HCT116 (cell line): ENCODE results near the gene ITPRIPL1. TPM values are rescaled to one million over a fixed set of nuclear protein-coding genes. Genes with fewer than 3 reads are reported as not detected.

Source experiments
- ATAC-seq: fragments of 200-7000 bp; cut with Tn5 transposase; 2 replicates; pipeline ENCODE4 v1.9.1; 2020; ENCODE audit warnings: mild to moderate bottlenecking, moderate library complexity
- BruUV-seq: library from RNA; stranded (reverse); fragments of 400-500 nt; replicated peaks from 2 replicates; lab custom pipeline; 2021; lab: Mats Ljungman, UMichigan
- CTCF ChIA-PET: fragments of 300-600 bp; sonication (Branson Sonifier 250); formaldehyde crosslinking; loops from one replicate; lab custom pipeline; 2021; ENCODE audit warnings: antibody characterized with exemption; lab: Charles Lee
- POLR2A ChIA-PET: fragments of 300-600, 350-600 bp; sonication (Branson Sonifier 250); formaldehyde crosslinking; loops from one replicate; lab custom pipeline; 2021; ENCODE audit warnings: antibody characterized with exemption; lab: Charles Lee
- RAD21 ChIA-PET, 2 experiments: fragments of 300-600 bp; sonication (Branson Sonifier 250); formaldehyde crosslinking; loops; one replicate each; lab custom pipeline; 2023; ENCODE audit warnings: low total read pairs in 2 of 2; ENCODE audit not compliant: uncharacterized antibody in 2 of 2, unreplicated experiment in 2 of 2, low non-redundant PET in 1 of 2; lab: Charles Lee
- DNase-seq: peaks from one replicate; pipeline ENCODE4 v3.0.0-alpha.2; 2010; ENCODE audit warnings: low read depth, low spot score
- H2AFZ ChIP-seq: fragments of 200-600 bp; shearing (Covaris generic), sonication (generic); 2 replicates; pipeline ENCODE4 v1.6.1; 2017; ENCODE audit warnings: low read depth, mixed run types, mixed read lengths, antibody characterized with exemption, low read length; ENCODE audit not compliant: poor library complexity, severe bottlenecking
- H3K27ac ChIP-seq: 2 replicates; pipeline ENCODE4 v1.5.1; 2012; ENCODE audit warnings: low read depth, low read length
- H3K27me3 ChIP-seq: fragments of 200-600 bp; sonication (generic); 2 replicates; pipeline ENCODE4 v1.6.1; 2016; ENCODE audit warnings: mixed run types, low read length, mixed read lengths; ENCODE audit not compliant: insufficient read depth
- H3K36me3 ChIP-seq, 2 experiments: fragments of 200-500 bp in 1 of 2; fragments of 200-600 bp in 1 of 2; sonication (Bioruptor generic) in 1 of 2; sonication (generic) in 1 of 2; 2 replicates each; pipeline versions ENCODE4 v1.5.1 to v1.6.1; 2014 to 2016; ENCODE audit warnings: low read length in 2 of 2, inconsistent platforms in 1 of 2, mixed read lengths in 1 of 2, mixed run types in 1 of 2; ENCODE audit not compliant: insufficient read depth in 2 of 2, control insufficient read depth in 1 of 2
- H3K4me1 ChIP-seq, 2 experiments: fragments of 200-600 bp in 1 of 2; sonication (generic) in 1 of 2; 2 replicates each; pipeline versions ENCODE4 v1.5.1 to v1.6.1; 2012 to 2017; ENCODE audit warnings: low read length in 2 of 2, inconsistent platforms in 1 of 2, mild to moderate bottlenecking in 1 of 2, mixed read lengths in 1 of 2, mixed run types in 1 of 2, moderate library complexity in 1 of 2; ENCODE audit not compliant: insufficient read depth in 2 of 2, control insufficient read depth in 1 of 2
- H3K4me2 ChIP-seq: fragments of 200-600 bp; sonication (generic); 2 replicates; pipeline ENCODE4 v1.6.1; 2017; ENCODE audit warnings: mixed run types, low read length, mixed read lengths
- H3K4me3 ChIP-seq, 2 experiments: fragments of 200-600 bp in 1 of 2; sonication (generic) in 1 of 2; replicated peaks in 1 of 2; 2 replicates each; pipeline ENCODE4 v1.5.1; 2011 to 2016; ENCODE audit warnings: low read length in 2 of 2, control low read depth in 1 of 2, low read depth in 1 of 2, mild to moderate bottlenecking in 1 of 2, mixed read lengths in 1 of 2, mixed run types in 1 of 2
- H3K79me2 ChIP-seq: fragments of 200-600 bp; sonication (generic); 2 replicates; pipeline ENCODE4 v1.6.1; 2017; ENCODE audit warnings: mild to moderate bottlenecking, mixed run types, low read length, moderate library complexity, mixed read lengths; ENCODE audit not compliant: insufficient read depth
- H3K9ac ChIP-seq: fragments of 200-600 bp; sonication (generic); 2 replicates; pipeline ENCODE4 v1.6.1; 2016; ENCODE audit warnings: low read length, mixed read lengths
- H3K9me2 ChIP-seq: fragments of 200-600 bp; sonication (generic), shearing (Covaris generic); 2 replicates; pipeline ENCODE4 v1.6.1; 2017; ENCODE audit warnings: mixed run types, mild to moderate bottlenecking, moderate library complexity; ENCODE audit not compliant: insufficient read depth
- H3K9me3 ChIP-seq, 2 experiments: fragments of 200-500 bp in 1 of 2; fragments of 200-600 bp in 1 of 2; sonication (Bioruptor generic) in 1 of 2; sonication (generic) in 1 of 2; 2 replicates each; pipeline ENCODE4 v1.6.1; 2014 to 2017; ENCODE audit warnings: low read length in 2 of 2, mixed read lengths in 2 of 2, inconsistent platforms in 1 of 2, low read depth in 1 of 2, mild to moderate bottlenecking in 1 of 2, mixed run types in 1 of 2, moderate library complexity in 1 of 2; ENCODE audit not compliant: control insufficient read depth in 1 of 2, insufficient read depth in 1 of 2
- H4K20me1 ChIP-seq: fragments of 200-600 bp; sonication (generic), shearing (Covaris generic); 2 replicates; pipeline ENCODE4 v1.6.1; 2017; ENCODE audit warnings: mixed run types, mild to moderate bottlenecking, moderate library complexity; ENCODE audit not compliant: insufficient read depth
- ATF3 ChIP-seq: IDR thresholded peaks from 2 replicates; pipeline ENCODE4 v1.6.1; 2012
- CBX3 ChIP-seq: IDR thresholded peaks from 2 replicates; pipeline ENCODE4 v1.6.1; 2012; ENCODE audit warnings: low read depth
- EGR1 ChIP-seq: IDR thresholded peaks from 2 replicates; pipeline ENCODE4 v1.6.1; 2012; ENCODE audit warnings: low read depth
- EZH2 ChIP-seq: fragments of 200-600 bp; sonication (generic); IDR thresholded peaks from 2 replicates; pipeline ENCODE4 v1.6.1; 2017; ENCODE audit warnings: antibody characterized with exemption, mixed run types
- JUND ChIP-seq: IDR thresholded peaks from 2 replicates; pipeline ENCODE4 v1.6.1; 2012
- POLR2A ChIP-seq: IDR thresholded peaks from 2 replicates; pipeline ENCODE4 v1.7.0; 2011; ENCODE audit warnings: borderline replicate concordance; ENCODE audit not compliant: insufficient read depth, insufficient read length; ENCODE audit errors: extremely low read depth
- POLR2AphosphoS5 ChIP-seq: IDR thresholded peaks from 2 replicates; pipeline ENCODE4 v1.6.1; 2011; ENCODE audit warnings: mild to moderate bottlenecking, low read depth, low read length, moderate library complexity
- SIN3A ChIP-seq: IDR thresholded peaks from 2 replicates; pipeline ENCODE4 v1.6.1; 2012; ENCODE audit warnings: low read depth
- SP1 ChIP-seq: IDR thresholded peaks from 2 replicates; pipeline ENCODE4 v1.6.1; 2012; ENCODE audit warnings: low read depth
- SRF ChIP-seq: IDR thresholded peaks from 2 replicates; pipeline ENCODE4 v1.6.1; 2012; ENCODE audit warnings: low read depth
- TCF7L2 ChIP-seq: IDR thresholded peaks from 2 replicates; pipeline ENCODE4 v1.7.0; 2011; ENCODE audit warnings: borderline replicate concordance, inconsistent platforms; ENCODE audit not compliant: insufficient read depth, insufficient read length; ENCODE audit errors: extremely low read depth
- YY1 ChIP-seq: IDR thresholded peaks from 2 replicates; pipeline ENCODE4 v1.6.1; 2011; ENCODE audit warnings: low read length, low read depth, moderate library complexity, mild to moderate bottlenecking; ENCODE audit not compliant: insufficient replicate concordance; ENCODE audit errors: extremely low read depth
- ZFX ChIP-seq: fragments of 450-650 bp; IDR thresholded peaks from 2 replicates; pipeline ENCODE4 v1.6.1; 2017
- ZNF274 ChIP-seq: fragments of 200-500 bp; sonication (Bioruptor generic); IDR thresholded peaks from 2 replicates; pipeline ENCODE4 v1.6.1; 2014; ENCODE audit warnings: mild to moderate bottlenecking, low read depth, low read length, inconsistent platforms
- intact Hi-C: fragments of 100-400 bp; cut with micrococcal nuclease; formaldehyde crosslinking; loops from 2 replicates; pipeline ENCODE4 v1.10.0; 2022
- total RNA-seq: library from RNA; stranded (reverse); gene quantifications from one replicate; pipeline ENCODE4 v1.2.1, GENCODE V29; 2021; ENCODE audit not compliant: unreplicated experiment
- TF ChIP-seq, protein P1 (sequence below): IDR thresholded peaks from 2 replicates; pipeline ENCODE4 v1.6.1; 2012; ENCODE audit warnings: low read depth
- TF ChIP-seq, protein P2 (sequence below): IDR thresholded peaks from 2 replicates; pipeline ENCODE4 v1.6.1; 2012

The ITPRIPL1 gene
- total RNA-seq, 1 experiment from 2014 or later = 12.4 TPM

DNA sequence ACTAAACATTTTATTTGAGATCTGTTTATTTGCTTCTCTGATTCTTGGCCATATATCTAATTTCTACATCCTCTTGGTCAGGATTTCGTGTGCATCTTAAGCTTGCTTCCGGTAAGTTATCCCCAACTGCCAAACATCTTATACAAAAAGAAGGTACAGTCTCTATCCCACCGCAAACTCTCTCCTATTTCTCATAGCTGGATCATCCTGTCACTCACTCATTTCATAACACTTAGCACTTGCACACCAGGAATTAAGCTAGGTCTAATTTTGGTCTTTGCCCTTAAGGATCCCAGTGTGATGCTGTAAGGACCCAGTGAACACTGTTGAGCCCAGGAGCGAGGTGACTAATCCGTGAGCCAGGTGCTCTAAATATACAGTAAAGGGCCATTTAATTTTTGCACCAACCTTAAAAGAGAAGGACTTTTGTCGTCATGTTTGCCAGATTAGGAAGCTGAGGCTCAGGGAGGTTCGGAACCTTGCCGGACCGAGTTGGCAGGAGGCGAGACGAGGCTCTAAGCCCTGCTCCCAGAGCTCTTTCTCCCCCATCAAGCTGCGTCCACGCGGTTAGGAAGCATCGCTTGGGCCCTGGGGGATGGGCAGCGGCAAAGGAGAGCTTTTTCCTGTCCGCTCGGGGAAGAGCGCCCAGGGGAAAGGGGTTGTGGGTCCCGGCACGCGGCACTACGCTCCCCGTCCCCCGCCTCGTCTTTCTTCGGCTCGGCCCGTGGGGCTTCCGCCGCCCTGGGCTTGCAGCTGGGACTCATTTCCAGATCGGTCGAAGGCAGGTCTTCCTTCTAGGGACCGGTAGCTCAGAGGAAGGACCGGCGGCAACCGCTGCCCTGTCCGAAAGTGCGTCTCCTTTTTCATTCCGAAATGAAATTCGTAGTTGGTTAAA is 4.1 kb upstream of the ITPRIPL1 start:
- TSS peak; percentile 43 for BruUV-seq
- DNase-seq (no peak), ATAC-seq (peak; percentile 37)
- peak overlapping the region; percentile 50 for H3K9ac ChIP-seq
- no peak overlapping the region; the same call in 1 of the 2 replicates for H3K27ac ChIP-seq
- intact Hi-C loops = no loop called here
- no peaks in the 10 kb centered on the region; a peak in 1 of 4 replicates for H3K9me3 ChIP-seq
- peaks cover 6% of the 10 kb centered on the region; the same call in 1 of the 2 replicates for H3K79me2 ChIP-seq
- TF ChIP-seq EZH2 (no peak), JUND (no peak), YY1 (no peak), ATF3 (no peak), POLR2AphosphoS5 (no peak), SIN3A (no peak), TCF7L2 (no peak), CBX3 (peak; percentile 55; the same call in 1 of the 2 replicates), EGR1 (no peak), ZNF274 (no peak), POLR2A (no peak), SP1 (no peak), ZFX (no peak; the same call in 1 of the 2 replicates), SRF (no peak)
- TF ChIP-seq, protein P1, sequence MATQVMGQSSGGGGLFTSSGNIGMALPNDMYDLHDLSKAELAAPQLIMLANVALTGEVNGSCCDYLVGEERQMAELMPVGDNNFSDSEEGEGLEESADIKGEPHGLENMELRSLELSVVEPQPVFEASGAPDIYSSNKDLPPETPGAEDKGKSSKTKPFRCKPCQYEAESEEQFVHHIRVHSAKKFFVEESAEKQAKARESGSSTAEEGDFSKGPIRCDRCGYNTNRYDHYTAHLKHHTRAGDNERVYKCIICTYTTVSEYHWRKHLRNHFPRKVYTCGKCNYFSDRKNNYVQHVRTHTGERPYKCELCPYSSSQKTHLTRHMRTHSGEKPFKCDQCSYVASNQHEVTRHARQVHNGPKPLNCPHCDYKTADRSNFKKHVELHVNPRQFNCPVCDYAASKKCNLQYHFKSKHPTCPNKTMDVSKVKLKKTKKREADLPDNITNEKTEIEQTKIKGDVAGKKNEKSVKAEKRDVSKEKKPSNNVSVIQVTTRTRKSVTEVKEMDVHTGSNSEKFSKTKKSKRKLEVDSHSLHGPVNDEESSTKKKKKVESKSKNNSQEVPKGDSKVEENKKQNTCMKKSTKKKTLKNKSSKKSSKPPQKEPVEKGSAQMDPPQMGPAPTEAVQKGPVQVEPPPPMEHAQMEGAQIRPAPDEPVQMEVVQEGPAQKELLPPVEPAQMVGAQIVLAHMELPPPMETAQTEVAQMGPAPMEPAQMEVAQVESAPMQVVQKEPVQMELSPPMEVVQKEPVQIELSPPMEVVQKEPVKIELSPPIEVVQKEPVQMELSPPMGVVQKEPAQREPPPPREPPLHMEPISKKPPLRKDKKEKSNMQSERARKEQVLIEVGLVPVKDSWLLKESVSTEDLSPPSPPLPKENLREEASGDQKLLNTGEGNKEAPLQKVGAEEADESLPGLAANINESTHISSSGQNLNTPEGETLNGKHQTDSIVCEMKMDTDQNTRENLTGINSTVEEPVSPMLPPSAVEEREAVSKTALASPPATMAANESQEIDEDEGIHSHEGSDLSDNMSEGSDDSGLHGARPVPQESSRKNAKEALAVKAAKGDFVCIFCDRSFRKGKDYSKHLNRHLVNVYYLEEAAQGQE = no peak
- TF ChIP-seq, protein P2, sequence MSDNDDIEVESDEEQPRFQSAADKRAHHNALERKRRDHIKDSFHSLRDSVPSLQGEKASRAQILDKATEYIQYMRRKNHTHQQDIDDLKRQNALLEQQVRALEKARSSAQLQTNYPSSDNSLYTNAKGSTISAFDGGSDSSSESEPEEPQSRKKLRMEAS = peak; percentile 92
- no peaks in the 10 kb centered on the region for H4K20me1 ChIP-seq
- no peaks in the 10 kb centered on the region for H3K36me3 ChIP-seq
- ChIA-PET CTCF (interaction anchor here (1.1 to 2.2 kb wide), 3 partner anchors 15 to 229 kb away, joined by 3 to 6 read pairs (median 4); no protein-coding TSS in a partner anchor), RAD21 (interaction anchor here (0.6 to 0.9 kb wide), 3 partner anchors 12 to 233 kb away, joined by 3 to 4 read pairs (median 4); no protein-coding TSS in a partner anchor), POLR2A (interaction anchor here (0.8 to 2.1 kb wide), 3 partner anchors 10 to 15 kb away, joined by 3 to 13 read pairs (median 6); partner anchors contain the start of gene NCAPH)
- peaks cover 13 to 43% of the 10 kb centered on the region in 2 experiments for H3K4me1 ChIP-seq
- H3K9me2 ChIP-seq = no peaks in the 10 kb centered on the region
- peak overlapping the region; percentile 57 to 61 for H3K4me3 ChIP-seq
- peak overlapping the region; percentile 89 for H3K4me2 ChIP-seq
- peak overlapping the region; percentile 25 for H2AFZ ChIP-seq
- no peaks in the 10 kb centered on the region for H3K27me3 ChIP-seq
